ENCODE results near the gene TBCEL.

Gene TBCEL

DNA sequence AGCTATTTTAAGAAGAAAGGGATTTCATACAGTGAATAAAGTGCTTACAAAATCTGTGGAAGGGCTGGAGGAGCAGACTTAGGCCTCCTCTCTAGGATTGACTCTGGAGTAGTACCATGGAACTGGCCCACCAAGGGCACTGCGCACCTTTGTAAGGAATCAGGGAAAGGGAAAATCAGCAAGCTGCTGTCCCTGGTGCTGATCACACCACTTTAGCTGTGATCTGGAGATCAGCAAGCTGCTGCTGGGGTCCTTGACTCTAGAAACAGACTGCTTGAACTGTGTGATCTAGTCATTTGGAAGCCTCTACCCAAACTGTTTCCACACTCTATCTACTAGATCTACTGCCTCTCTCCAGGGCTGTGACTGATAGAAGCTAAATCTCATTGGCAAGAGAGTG, 58.8 kb downstream of the TBCEL start:
- Histone ChIP-seq H3K36me3 (ENCODE audit: control insufficient read depth, low read length) (peaks cover 12% of the 10 kb centered on the region), H3K27ac (ENCODE audit: low read depth, low read length) (no peak overlapping the region), H3K4me2 (ENCODE audit: low read length) (no peak overlapping the region), H3K9me3 (ENCODE audit: control insufficient read depth, insufficient read depth, low read length) (no peaks in the 10 kb centered on the region), H3K4me3 (ENCODE audit: low read length) (no peak overlapping the region), H3K4me1 (ENCODE audit: control insufficient read depth, low read length) (no peaks in the 10 kb centered on the region), H3F3A (ENCODE audit: control insufficient read depth, insufficient read depth) (no peaks in the 10 kb centered on the region), H3K27me3 (ENCODE audit: control insufficient read depth, low read length) (no peaks in the 10 kb centered on the region), H4K20me1 (ENCODE audit: control insufficient read depth, insufficient read depth, low read depth, low read length) (no peaks in the 10 kb centered on the region), H3K9me2 (replicated peaks; ENCODE audit: control insufficient read depth, low read length) (no peaks in the 10 kb centered on the region), H3K79me2 (ENCODE audit: control insufficient read depth, low read length) (no peaks in the 10 kb centered on the region)
- no peak for TF ChIP-seq EZH2phosphoT487 (IDR thresholded peaks at IDR 0.05; ENCODE audit: borderline replicate concordance, low read length)
- TF ChIP-seq, protein P1, sequence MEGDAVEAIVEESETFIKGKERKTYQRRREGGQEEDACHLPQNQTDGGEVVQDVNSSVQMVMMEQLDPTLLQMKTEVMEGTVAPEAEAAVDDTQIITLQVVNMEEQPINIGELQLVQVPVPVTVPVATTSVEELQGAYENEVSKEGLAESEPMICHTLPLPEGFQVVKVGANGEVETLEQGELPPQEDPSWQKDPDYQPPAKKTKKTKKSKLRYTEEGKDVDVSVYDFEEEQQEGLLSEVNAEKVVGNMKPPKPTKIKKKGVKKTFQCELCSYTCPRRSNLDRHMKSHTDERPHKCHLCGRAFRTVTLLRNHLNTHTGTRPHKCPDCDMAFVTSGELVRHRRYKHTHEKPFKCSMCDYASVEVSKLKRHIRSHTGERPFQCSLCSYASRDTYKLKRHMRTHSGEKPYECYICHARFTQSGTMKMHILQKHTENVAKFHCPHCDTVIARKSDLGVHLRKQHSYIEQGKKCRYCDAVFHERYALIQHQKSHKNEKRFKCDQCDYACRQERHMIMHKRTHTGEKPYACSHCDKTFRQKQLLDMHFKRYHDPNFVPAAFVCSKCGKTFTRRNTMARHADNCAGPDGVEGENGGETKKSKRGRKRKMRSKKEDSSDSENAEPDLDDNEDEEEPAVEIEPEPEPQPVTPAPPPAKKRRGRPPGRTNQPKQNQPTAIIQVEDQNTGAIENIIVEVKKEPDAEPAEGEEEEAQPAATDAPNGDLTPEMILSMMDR (IDR thresholded peaks at IDR 0.05; ENCODE audit: low read depth, low read length, poor library complexity, severe bottlenecking), result no peak

DNA sequence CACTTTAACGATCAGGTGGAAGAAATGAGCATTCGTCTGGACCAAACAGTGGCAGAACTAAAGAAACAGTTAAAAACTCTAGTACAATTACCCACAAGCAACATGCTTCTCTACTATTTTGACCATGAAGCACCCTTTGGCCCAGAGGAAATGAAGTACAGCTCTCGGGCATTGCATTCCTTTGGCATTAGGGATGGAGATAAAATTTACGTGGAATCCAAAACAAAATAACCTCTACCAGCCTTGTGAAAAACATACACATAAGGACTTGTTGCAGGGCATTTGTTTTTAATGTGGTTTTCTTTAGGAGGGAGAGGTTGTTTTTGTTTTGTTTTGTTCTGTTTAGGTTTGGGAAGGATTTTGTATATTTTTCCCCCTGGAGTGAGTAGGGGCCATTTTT, 63.0 kb downstream of the TBCEL start:
- Histone ChIP-seq H3K9me3 (ENCODE audit: control insufficient read depth, insufficient read depth, low read length) (no peaks in the 10 kb centered on the region), H3F3A (ENCODE audit: control insufficient read depth, insufficient read depth) (no peaks in the 10 kb centered on the region), H4K20me1 (ENCODE audit: control insufficient read depth, insufficient read depth, low read depth, low read length) (no peaks in the 10 kb centered on the region), H3K27ac (ENCODE audit: low read depth, low read length) (no peak overlapping the region), H3K4me1 (ENCODE audit: control insufficient read depth, low read length) (no peaks in the 10 kb centered on the region), H3K4me3 (ENCODE audit: low read length) (no peak overlapping the region), H3K36me3 (ENCODE audit: control insufficient read depth, low read length) (peaks cover 13% of the 10 kb centered on the region), H3K4me2 (ENCODE audit: low read length) (no peak overlapping the region), H3K9me2 (replicated peaks; ENCODE audit: control insufficient read depth, low read length) (no peaks in the 10 kb centered on the region), H3K79me2 (ENCODE audit: control insufficient read depth, low read length) (no peaks in the 10 kb centered on the region), H3K27me3 (ENCODE audit: control insufficient read depth, low read length) (no peaks in the 10 kb centered on the region)
- TF ChIP-seq, protein P1 (IDR thresholded peaks at IDR 0.05; ENCODE audit: low read depth, low read length, poor library complexity, severe bottlenecking), result no peak
- no peak for TF ChIP-seq EZH2phosphoT487 (IDR thresholded peaks at IDR 0.05; ENCODE audit: borderline replicate concordance, low read length)

DNA sequence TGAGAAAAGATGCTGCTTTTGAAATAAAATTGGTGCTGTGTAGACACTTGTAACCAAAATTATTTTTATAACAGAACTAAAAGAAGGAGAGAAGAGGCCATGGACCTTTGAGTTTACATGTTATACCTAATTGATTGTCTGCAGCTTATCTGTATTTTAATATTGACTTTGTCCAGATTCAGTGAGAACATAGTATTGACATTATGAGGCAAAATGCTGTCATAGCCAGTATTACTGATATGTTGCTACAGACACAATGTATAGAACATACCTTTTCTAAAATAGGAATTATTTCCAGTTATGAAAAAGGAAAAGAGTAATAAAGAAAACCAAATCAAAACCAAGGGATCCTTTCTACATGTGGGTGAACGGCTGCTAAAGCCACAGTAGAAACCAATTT, 65.7 kb downstream of the TBCEL start:
- TF ChIP-seq, protein P1 (IDR thresholded peaks at IDR 0.05; ENCODE audit: low read depth, low read length, poor library complexity, severe bottlenecking), result no peak
- TF ChIP-seq EZH2phosphoT487 (IDR thresholded peaks at IDR 0.05; ENCODE audit: borderline replicate concordance, low read length), result no peak
- Histone ChIP-seq H3K9me2 (replicated peaks; ENCODE audit: control insufficient read depth, low read length) (no peaks in the 10 kb centered on the region), H3K36me3 (ENCODE audit: control insufficient read depth, low read length) (peaks cover 13% of the 10 kb centered on the region), H3K27ac (ENCODE audit: low read depth, low read length) (no peak overlapping the region), H3K4me1 (ENCODE audit: control insufficient read depth, low read length) (no peaks in the 10 kb centered on the region), H3K4me2 (ENCODE audit: low read length) (no peak overlapping the region), H4K20me1 (ENCODE audit: control insufficient read depth, insufficient read depth, low read depth, low read length) (no peaks in the 10 kb centered on the region), H3K27me3 (ENCODE audit: control insufficient read depth, low read length) (no peaks in the 10 kb centered on the region), H3K79me2 (ENCODE audit: control insufficient read depth, low read length) (no peaks in the 10 kb centered on the region), H3K4me3 (ENCODE audit: low read length) (no peak overlapping the region), H3K9me3 (ENCODE audit: control insufficient read depth, insufficient read depth, low read length) (no peaks in the 10 kb centered on the region), H3F3A (ENCODE audit: control insufficient read depth, insufficient read depth) (no peaks in the 10 kb centered on the region)

Measured in DOHH2 (cell line).